SK-N-SH treated with all-trans-retinoic acid at 6 μM for 48 hours (cell line): Measurements from ENCODE around the gene OSGIN1.
"Not testable (repeated sequence)": the region's sequence is repeated elsewhere in the genome, so short reads cannot be mapped to it uniquely, and the experiment has no call there.

ENCODE experiments used
- CSDC2 ChIP-seq: fragments of 250-450 bp; sonication (Bioruptor Pico); IDR thresholded peaks from 2 replicates; pipeline ENCODE4 v1.5.0; 2020; ENCODE audit warnings: mild to moderate bottlenecking, moderate library complexity
- CSRNP3 ChIP-seq: fragments of 250-450 bp; sonication (Bioruptor Pico); IDR thresholded peaks from 2 replicates; pipeline ENCODE4 v1.5.1; 2021; ENCODE audit warnings: mild to moderate bottlenecking, moderate library complexity
- PATZ1 ChIP-seq: fragments of 250-450 bp; sonication (Bioruptor Pico); IDR thresholded peaks from 2 replicates; pipeline ENCODE4 v1.8.0; 2020; ENCODE audit warnings: mild to moderate bottlenecking, moderate library complexity, borderline replicate concordance
- POU6F1 ChIP-seq: fragments of 250-450 bp; sonication (Bioruptor Pico); IDR thresholded peaks from 2 replicates; pipeline ENCODE4 v1.8.0; 2021; ENCODE audit warnings: low read depth, mild to moderate bottlenecking, moderate library complexity, borderline replicate concordance
- RARB ChIP-seq: fragments of 250-450 bp; sonication (Bioruptor Pico); IDR thresholded peaks from 2 replicates; pipeline ENCODE4 v1.8.0; 2021; ENCODE audit warnings: mild to moderate bottlenecking, moderate library complexity
- ZFP3 ChIP-seq: fragments of 250-450 bp; sonication (Bioruptor Pico); IDR thresholded peaks from 2 replicates; pipeline ENCODE4 v1.5.0; 2020; ENCODE audit warnings: mild to moderate bottlenecking, moderate library complexity
- ZFP30 ChIP-seq: fragments of 450-650 bp; formaldehyde crosslinking; IDR thresholded peaks from 2 replicates; pipeline ENCODE4 v1.5.0; 2022; ENCODE audit warnings: mild to moderate bottlenecking, moderate library complexity
- ZNF565 ChIP-seq: fragments of 450-650 bp; formaldehyde crosslinking; conservative IDR thresholded peaks from 2 replicates; pipeline ENCODE4 v1.5.0; 2020; ENCODE audit warnings: low read depth, mild to moderate bottlenecking, moderate library complexity
- ZNF70 ChIP-seq: fragments of 450-650 bp; formaldehyde crosslinking; IDR thresholded peaks from 2 replicates; pipeline ENCODE4 v1.5.0; 2020; ENCODE audit warnings: mild to moderate bottlenecking, moderate library complexity

GRCh38 chr16:83950862-83951399 lies 2.1 kb upstream of the OSGIN1 start:
- TF ChIP-seq ZFP3; POU6F1; RARB (CRISPR knock-in tag); PATZ1; ZNF565 (CRISPR knock-in tag); CSDC2 (CRISPR knock-in tag); ZFP30 (CRISPR knock-in tag); ZNF70; CSRNP3 (CRISPR knock-in tag): not testable (repeated sequence)
